Measurements from ENCODE around the gene TAGLN. TPM values are rescaled to one million over a fixed set of nuclear protein-coding genes. Genes with fewer than 3 reads are reported as not detected.

Gene TAGLN
- total and polyA plus RNA-seq, 2 donors (not counting 1 experiment from before 2014, with no cell fraction given): 17.9 to 51.8 TPM

GRCh38 chr11:117222991-117223740 is 24.0 kb downstream of the TAGLN start:
- Mint-ChIP-seq H3K4me1 (peaks cover 10% of the 10 kb centered on the region), H3K27ac (no peak overlapping the region), H3K9me3 (ENCODE audit: insufficient read depth) (no peaks in the 10 kb centered on the region), H3K27me3 (no peaks in the 10 kb centered on the region), H3K4me3 (no peak overlapping the region)
- POLR2A ChIA-PET: interaction anchor here (1.3 kb wide), 1 partner anchor 23 kb away, joined by 5 read pairs; no protein-coding TSS in a partner anchor
- Histone ChIP-seq H3K4me1 (ENCODE audit: control insufficient read depth in 2 of 2, insufficient read depth in 2 of 2, low read length in 2 of 2) (peaks cover 0 to 8% of the 10 kb centered on the region in 2 donors), H3K4me3 (ENCODE audit: control extremely low read depth in 1 of 5, extremely low read depth in 1 of 5, insufficient read depth in 1 of 5, low read depth in 2 of 5, low read length in 4 of 5) (no peak overlapping the region), H2AFZ (ENCODE audit: insufficient read depth, low read depth, low read length, poor library complexity, severe bottlenecking) (no peak overlapping the region), H3K27ac (ENCODE audit: low read length in 2 of 2) (no peak overlapping the region), H3K36me3 (replicated peaks in 1 of 2; ENCODE audit: control extremely low read depth in 1 of 2, control insufficient read depth in 1 of 2, extremely low read depth in 1 of 2, insufficient read depth in 2 of 2, low read length in 1 of 2) (peaks cover 5 to 96% of the 10 kb centered on the region in 2 experiments), H3K9me3 (ENCODE audit: control extremely low read depth in 1 of 3, control insufficient read depth in 2 of 3, insufficient read depth in 1 of 3, low read length in 2 of 3) (no peaks in the 10 kb centered on the region), H3K9ac (ENCODE audit: low read length) (no peak overlapping the region), H3K79me2 (ENCODE audit: control insufficient read depth, insufficient read depth, low read length) (peaks cover 66% of the 10 kb centered on the region), H3K4me2 (replicated peaks; ENCODE audit: low read depth, low read length, poor library complexity, severe bottlenecking) (no peak overlapping the region), H3K27me3 (replicated peaks in 1 of 4; ENCODE audit: control extremely low read depth in 1 of 4, control insufficient read depth in 3 of 4, insufficient read depth in 4 of 4, low read length in 3 of 4) (no peaks in the 10 kb centered on the region), H4K20me1 (ENCODE audit: control insufficient read depth, insufficient read depth, low read length, poor library complexity, severe bottlenecking) (peaks cover 22% of the 10 kb centered on the region)
- ATAC-seq (ENCODE audit: low read depth) (no peak), DNase-seq (no peak)
- TF ChIP-seq, protein P1, sequence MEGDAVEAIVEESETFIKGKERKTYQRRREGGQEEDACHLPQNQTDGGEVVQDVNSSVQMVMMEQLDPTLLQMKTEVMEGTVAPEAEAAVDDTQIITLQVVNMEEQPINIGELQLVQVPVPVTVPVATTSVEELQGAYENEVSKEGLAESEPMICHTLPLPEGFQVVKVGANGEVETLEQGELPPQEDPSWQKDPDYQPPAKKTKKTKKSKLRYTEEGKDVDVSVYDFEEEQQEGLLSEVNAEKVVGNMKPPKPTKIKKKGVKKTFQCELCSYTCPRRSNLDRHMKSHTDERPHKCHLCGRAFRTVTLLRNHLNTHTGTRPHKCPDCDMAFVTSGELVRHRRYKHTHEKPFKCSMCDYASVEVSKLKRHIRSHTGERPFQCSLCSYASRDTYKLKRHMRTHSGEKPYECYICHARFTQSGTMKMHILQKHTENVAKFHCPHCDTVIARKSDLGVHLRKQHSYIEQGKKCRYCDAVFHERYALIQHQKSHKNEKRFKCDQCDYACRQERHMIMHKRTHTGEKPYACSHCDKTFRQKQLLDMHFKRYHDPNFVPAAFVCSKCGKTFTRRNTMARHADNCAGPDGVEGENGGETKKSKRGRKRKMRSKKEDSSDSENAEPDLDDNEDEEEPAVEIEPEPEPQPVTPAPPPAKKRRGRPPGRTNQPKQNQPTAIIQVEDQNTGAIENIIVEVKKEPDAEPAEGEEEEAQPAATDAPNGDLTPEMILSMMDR (IDR thresholded peaks at IDR 0.05): no peak
- TF ChIP-seq EZH2 (IDR thresholded peaks at IDR 0.05; ENCODE audit: borderline replicate concordance, insufficient read depth, low read depth, low read length, poor library complexity, severe bottlenecking): no peak
- CTCF ChIA-PET: interaction anchor here (0.5 to 19.9 kb wide), 2 partner anchors 44 to 84 kb away, joined by 3 to 309 read pairs; partner anchors contain the start of gene SIDT2
- 97% methylated on average over 10 of the region's 14 CpGs for WGBS (ENCODE audit: insufficient coverage)
- intact Hi-C loops (cut with micrococcal nuclease): no loop called here

Measured in B cell (primary cell).